ENCODE results near the gene SLC25A34. TPM values are rescaled to one million over a fixed set of nuclear protein-coding genes. Genes with fewer than 3 reads are reported as not detected.

SLC25A34 gene
- total and polyA plus RNA-seq, 10 of the 15 experiments (the other 5 are each of a cell fraction or from before 2014, with no cell fraction given) = 0.02 to 1.6 (median 0.39) TPM

- no peak overlapping the region for H3K27ac ChIP-seq (ENCODE audit: control insufficient read depth, insufficient read depth)
- SMC1A ChIA-PET (ENCODE audit: uncharacterized antibody, unreplicated experiment) = interaction anchor here (1.0 to 2.2 kb wide), 2 partner anchors 84 to 167 kb away, joined by 3 to 5 read pairs; no protein-coding TSS in a partner anchor
- intact Hi-C loops (cut with micrococcal nuclease; ENCODE audit: unreplicated experiment) = no loop called here
- no peaks in the 10 kb centered on the region for H3K27me3 ChIP-seq (replicated peaks in 1 of 2; ENCODE audit: control insufficient read depth in 2 of 2, insufficient read depth in 2 of 2, low read length in 1 of 2)
- WGBS (ENCODE audit: insufficient coverage, insufficient replicate concordance, low lambda C conversion rate, missing lambda C conversion rate) = 83% methylated on average over 14 of the region's 15 CpGs
- BruUV-seq (replicated peaks) = no TSS peak
- no peaks in the 10 kb centered on the region for H3K79me2 ChIP-seq (ENCODE audit: control insufficient read depth, insufficient read depth, low read length)
- TF ChIP-seq NBN (IDR thresholded peaks at IDR 0.05) (no peak), IKZF2 (IDR thresholded peaks at IDR 0.05) (no peak), SREBF1 (IDR thresholded peaks at IDR 0.05; ENCODE audit: low read length) (no peak), ZNF622 (IDR thresholded peaks at IDR 0.05) (no peak)
- TF ChIP-seq, protein P1, sequence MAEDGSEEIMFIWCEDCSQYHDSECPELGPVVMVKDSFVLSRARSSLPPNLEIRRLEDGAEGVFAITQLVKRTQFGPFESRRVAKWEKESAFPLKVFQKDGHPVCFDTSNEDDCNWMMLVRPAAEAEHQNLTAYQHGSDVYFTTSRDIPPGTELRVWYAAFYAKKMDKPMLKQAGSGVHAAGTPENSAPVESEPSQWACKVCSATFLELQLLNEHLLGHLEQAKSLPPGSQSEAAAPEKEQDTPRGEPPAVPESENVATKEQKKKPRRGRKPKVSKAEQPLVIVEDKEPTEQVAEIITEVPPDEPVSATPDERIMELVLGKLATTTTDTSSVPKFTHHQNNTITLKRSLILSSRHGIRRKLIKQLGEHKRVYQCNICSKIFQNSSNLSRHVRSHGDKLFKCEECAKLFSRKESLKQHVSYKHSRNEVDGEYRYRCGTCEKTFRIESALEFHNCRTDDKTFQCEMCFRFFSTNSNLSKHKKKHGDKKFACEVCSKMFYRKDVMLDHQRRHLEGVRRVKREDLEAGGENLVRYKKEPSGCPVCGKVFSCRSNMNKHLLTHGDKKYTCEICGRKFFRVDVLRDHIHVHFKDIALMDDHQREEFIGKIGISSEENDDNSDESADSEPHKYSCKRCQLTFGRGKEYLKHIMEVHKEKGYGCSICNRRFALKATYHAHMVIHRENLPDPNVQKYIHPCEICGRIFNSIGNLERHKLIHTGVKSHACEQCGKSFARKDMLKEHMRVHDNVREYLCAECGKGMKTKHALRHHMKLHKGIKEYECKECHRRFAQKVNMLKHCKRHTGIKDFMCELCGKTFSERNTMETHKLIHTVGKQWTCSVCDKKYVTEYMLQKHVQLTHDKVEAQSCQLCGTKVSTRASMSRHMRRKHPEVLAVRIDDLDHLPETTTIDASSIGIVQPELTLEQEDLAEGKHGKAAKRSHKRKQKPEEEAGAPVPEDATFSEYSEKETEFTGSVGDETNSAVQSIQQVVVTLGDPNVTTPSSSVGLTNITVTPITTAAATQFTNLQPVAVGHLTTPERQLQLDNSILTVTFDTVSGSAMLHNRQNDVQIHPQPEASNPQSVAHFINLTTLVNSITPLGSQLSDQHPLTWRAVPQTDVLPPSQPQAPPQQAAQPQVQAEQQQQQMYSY (CRISPR knock-in tag; IDR thresholded peaks at IDR 0.05) = no peak
- no peak for DNase-seq (ENCODE audit: low read depth, low spot score)
- H3K36me3 ChIP-seq (ENCODE audit: control insufficient read depth in 2 of 2, insufficient read depth in 2 of 2, low read length in 1 of 2) = peaks cover 0 to 3% of the 10 kb centered on the region in 2 experiments; a peak in 2 of 4 replicates
- no peak overlapping the region for H3K4me3 ChIP-seq
- H3K9ac ChIP-seq (ENCODE audit: control insufficient read depth, insufficient read depth, low read length) = no peak overlapping the region
- no peaks in the 10 kb centered on the region for H3K9me3 ChIP-seq (replicated peaks; ENCODE audit: control insufficient read depth, insufficient read depth, low read length)
- H3K4me2 ChIP-seq (ENCODE audit: control insufficient read depth, insufficient read depth) = no peak overlapping the region
- RAD21 ChIA-PET (ENCODE audit: unreplicated experiment) = interaction anchor here (2.4 kb wide), 1 partner anchor 142 kb away, joined by 8 read pairs; no protein-coding TSS in a partner anchor
- CTCF ChIA-PET = interaction anchor here (0.6 to 2.5 kb wide), 4 partner anchors 15 to 415 kb away, joined by 3 to 7 read pairs (median 4); no protein-coding TSS in a partner anchor
- ATAC-seq = no peak
- no peak for FAIRE-seq
- H3K4me1 ChIP-seq (ENCODE audit: control insufficient read depth, insufficient read depth, low read length) = no peaks in the 10 kb centered on the region
- H2AFZ ChIP-seq (ENCODE audit: control insufficient read depth, low read depth, low read length) = no peak overlapping the region
- in situ Hi-C loops (cut with MboI) = no loop called here
- POLR2A ChIA-PET = no interaction called here
- H4K20me1 ChIP-seq (ENCODE audit: control insufficient read depth, insufficient read depth) = no peaks in the 10 kb centered on the region
These were observed 2.5 kb downstream of the SLC25A34 start for GRCh38 chr1:15738416-15739113.

All from GM12878 (cell line).